Glomerular visceral epithelial cell (primary cell): ENCODE data around the gene KCND3.

Source experiments
- DNase-seq: peaks from one replicate; pipeline ENCODE4 v3.0.0-alpha.2; 2016; ENCODE audit errors: extremely low spot score

Gene KCND3

GRCh38 chr1:111959436-111959835 is 30.0 kb downstream of the KCND3 start:
- DNase-seq: no peak

DNA sequence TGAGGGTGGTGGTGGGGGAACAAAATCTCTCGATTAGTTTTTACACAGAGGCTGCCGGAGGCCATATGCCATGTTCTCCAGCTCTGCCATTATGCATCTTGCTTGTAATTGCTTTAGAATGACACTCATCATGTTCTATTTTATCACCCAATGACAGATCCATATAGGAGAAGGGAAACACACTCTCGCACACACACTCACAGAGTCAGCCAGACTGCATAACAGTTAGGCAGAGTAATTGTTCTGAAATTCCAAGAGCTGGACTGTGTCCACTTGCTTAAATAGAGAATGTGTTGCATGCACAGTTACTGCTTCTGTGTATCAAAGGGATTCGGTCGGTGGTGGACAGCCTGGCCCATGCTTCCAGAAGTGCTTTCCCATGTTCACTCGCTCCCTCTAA is 30.6 kb downstream of the KCND3 start:
- DNase-seq: no peak

GRCh38 chr1:111958075-111958474 is 31.4 kb downstream of the KCND3 start:
- DNase-seq: no peak

GRCh38 chr1:111956155-111956771 is 33.2 kb downstream of the KCND3 start:
- DNase-seq: no peak

DNA sequence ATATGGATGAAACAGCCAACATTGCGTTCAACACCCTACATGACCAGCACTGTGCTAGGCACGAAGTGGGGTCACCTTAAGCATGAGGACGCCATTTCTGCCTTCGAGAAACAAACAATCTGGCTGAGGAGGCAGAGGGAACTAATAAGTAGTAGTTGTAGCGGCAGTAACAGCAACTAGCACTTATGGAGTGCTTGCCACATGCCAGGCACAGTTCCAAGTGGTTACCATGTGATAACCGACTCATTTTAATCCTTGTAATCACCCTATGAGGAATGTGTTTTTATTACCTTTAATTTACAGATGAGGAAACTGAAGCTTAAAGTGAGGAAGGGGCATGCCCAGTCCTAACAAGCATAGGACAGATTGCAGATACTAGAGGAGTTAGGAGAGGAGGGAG is 33.7 kb downstream of the KCND3 start:
- no peak for DNase-seq

- DNase-seq: no peak
Measured at GRCh38 chr1:111953797-111954196, 35.7 kb downstream of the KCND3 start.

DNA sequence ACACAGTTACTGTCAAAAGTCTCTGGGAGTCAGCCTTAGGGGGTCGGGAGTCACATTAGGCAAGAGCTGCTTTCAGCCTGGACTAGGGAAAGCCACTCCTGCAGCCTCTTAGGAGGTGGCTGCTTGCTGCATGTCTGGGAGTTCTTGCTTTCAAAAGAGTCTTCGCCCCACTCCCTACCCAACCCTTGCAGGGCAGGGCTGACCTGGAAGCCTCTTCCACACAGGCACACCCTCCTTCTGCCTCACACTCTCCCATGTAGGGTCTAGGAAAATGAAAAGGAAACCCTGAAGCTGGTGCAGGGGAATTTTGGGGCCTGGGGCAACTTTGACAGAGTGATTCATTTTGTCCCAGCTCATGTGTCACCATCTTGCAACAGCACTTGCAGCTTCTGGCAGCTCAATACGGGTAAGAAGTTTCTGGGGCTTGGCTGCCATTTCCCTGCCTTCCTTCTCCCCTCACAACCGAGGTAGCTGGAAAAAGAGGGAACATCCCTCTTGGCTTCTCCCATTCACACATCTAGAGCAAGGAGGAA is 37.3 kb downstream of the KCND3 start:
- DNase-seq: no peak

GRCh38 chr1:111948209-111949171 is 41.0 kb downstream of the KCND3 start:
- DNase-seq: peak; percentile 39

- no peak for DNase-seq
Measured at GRCh38 chr1:111943846-111944749, 45.4 kb downstream of the KCND3 start.

GRCh38 chr1:111943066-111943465 is 46.4 kb downstream of the KCND3 start:
- no peak for DNase-seq

DNA sequence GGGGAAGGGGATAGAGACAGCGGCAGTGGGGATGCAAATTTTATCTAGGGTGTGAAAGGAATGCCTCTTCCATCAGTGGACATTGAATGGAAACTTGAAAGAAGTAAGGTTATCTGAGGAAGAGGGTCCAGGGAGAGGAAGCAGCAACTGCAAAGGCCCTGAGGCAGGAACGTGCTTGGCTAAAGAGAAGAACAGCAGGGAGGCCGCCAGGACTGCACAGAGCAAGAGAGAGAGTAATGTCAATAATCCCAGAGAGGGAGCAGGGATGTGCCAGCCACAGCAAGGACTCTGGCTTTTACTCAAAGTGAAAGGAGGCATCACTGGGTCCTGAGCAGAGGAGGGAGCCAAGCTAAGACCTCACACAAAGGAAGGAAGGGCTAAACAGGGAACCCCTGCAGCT is 50.9 kb downstream of the KCND3 start:
- no peak for DNase-seq

DNA sequence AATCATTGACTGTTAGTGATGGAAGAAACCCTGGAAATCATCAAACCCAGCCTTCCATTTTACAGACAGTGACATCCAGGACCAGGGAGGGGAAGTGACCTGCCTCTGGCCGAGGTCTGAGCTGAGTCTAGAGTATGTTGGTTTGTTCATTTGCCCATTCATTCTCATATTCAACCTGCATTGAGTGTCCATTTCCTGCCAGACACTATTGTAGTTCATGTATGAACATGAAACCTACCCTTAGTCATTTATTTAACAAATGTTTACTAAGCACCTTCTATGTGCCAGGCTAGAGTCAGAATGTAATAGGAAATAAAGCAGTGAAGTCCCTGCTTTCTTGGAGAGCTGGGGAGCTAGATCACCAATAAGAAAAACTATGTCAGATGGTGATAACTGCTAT is 51.3 kb downstream of the KCND3 start:
- no peak for DNase-seq

GRCh38 chr1:111937147-111937725 is 52.2 kb downstream of the KCND3 start:
- DNase-seq: no peak

DNA sequence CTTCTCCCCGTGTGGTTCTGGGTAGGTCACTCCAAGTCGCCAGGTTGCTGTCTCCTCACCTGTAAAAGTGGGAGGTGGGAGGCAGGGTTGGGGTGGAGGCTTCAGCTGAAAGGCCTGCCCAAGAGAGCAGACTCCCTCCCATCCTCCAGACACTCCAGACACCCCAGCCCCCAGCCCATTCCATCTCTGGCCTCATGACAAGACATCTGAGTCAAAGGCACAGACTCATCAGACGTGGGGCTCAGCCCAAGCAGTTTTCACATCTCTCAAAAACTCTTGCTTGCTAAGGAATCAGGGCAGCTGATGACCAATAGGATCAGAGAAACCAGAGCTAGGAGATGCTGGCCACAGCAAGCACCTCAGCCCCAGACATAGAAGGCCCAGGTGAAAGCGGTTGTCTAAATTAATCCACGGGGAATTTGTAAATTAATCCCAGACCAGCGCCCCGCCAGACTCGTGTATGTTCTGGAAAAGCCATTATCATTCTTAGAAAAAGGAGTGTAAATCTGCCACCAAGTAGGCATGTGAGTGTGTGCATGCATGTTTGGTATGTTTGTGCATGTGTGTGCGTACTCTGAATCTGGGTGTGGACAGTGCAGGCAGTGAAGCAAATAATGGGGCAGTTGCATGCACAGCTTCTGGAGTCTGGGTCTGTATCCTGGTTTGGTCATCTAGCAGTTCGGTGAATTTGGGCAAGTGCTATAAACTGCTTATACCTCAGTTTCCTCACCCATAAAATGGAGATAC is 55.2 kb downstream of the KCND3 start:
- no peak for DNase-seq

- no peak for DNase-seq
Measured at GRCh38 chr1:111930356-111930755, 59.1 kb downstream of the KCND3 start.

- no peak for DNase-seq
Measured at GRCh38 chr1:111928531-111928930, 60.9 kb downstream of the KCND3 start.

DNA sequence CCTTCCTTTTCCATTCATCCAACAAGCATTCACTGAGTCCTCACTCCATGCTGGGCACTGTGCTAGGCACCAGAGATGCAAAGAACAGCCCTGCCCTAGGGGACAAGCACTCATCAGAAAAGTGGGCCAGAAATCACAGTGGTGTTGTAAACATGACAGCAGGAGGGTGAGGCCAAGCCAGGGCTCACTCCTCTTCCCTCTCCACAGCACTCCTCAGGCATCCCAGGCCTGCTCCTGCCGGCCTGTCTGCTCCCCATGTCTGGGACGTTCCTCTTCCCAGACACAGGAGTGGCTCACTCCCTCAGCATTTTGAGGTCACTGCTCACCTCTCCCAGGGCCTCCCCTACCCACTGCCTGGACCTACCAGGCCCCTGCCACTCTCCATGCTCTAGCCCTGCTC is 61.8 kb downstream of the KCND3 start:
- DNase-seq: no peak

- DNase-seq: no peak
Measured at GRCh38 chr1:111924786-111925185, 64.7 kb downstream of the KCND3 start.

- no peak for DNase-seq
Measured at GRCh38 chr1:111923766-111924165, 65.7 kb downstream of the KCND3 start.

- DNase-seq: no peak
Measured at GRCh38 chr1:111921948-111922347, 67.5 kb downstream of the KCND3 start.
